Progenitor cell of endocrine pancreas (in vitro differentiated cells): ENCODE measurements around the gene BRINP3. TPM values are rescaled to one million over a fixed set of nuclear protein-coding genes. Genes with fewer than 3 reads are reported as not detected.
"Not testable (repeated sequence)": the region's sequence is repeated elsewhere in the genome, so short reads cannot be mapped to it uniquely, and the experiment has no call there.

Experiments
- DNase-seq: peaks from one replicate; pipeline ENCODE4 v3.0.0; 2021; ENCODE audit warnings: low spot score; ENCODE audit not compliant: unreplicated experiment
- H3K27ac Mint-ChIP-seq: 2 replicates; pipeline ENCODE4 v1.8.0; 2021; ENCODE audit warnings: mild to moderate bottlenecking, moderate library complexity, mixed read lengths
- H3K27me3 Mint-ChIP-seq: 2 replicates; pipeline ENCODE4 v1.8.0; 2021; ENCODE audit warnings: mixed read lengths
- H3K36me3 Mint-ChIP-seq: 2 replicates; pipeline ENCODE4 v1.8.0; 2022; ENCODE audit warnings: mixed read lengths; ENCODE audit not compliant: insufficient read depth
- H3K4me1 Mint-ChIP-seq: 2 replicates; pipeline ENCODE4 v1.8.0; 2021; ENCODE audit warnings: low read depth, mixed read lengths
- H3K4me3 Mint-ChIP-seq: 2 replicates; pipeline ENCODE4 v1.8.0; 2021; ENCODE audit warnings: low read depth, mild to moderate bottlenecking, moderate library complexity, mixed read lengths
- H3K9me3 Mint-ChIP-seq: 2 replicates; pipeline ENCODE4 v1.8.0; 2021; ENCODE audit warnings: low read depth, mixed read lengths
- CTCF ChIP-seq: fragments of 200-600 bp; sonication (generic); IDR thresholded peaks from one replicate; pipeline ENCODE4 v1.5.0; 2021; ENCODE audit warnings: antibody characterized with exemption, mild to moderate bottlenecking; ENCODE audit not compliant: unreplicated experiment
- long read RNA-seq: library from polyadenylated mRNA; unstranded; transcript quantifications from one replicate; pipeline ENCODE4 v2.0.0, GENCODE V29; 2020
- total RNA-seq: library from RNA; stranded (reverse); gene quantifications from 2 replicates; pipeline ENCODE4 v1.2.1, GENCODE V29; 2021

The BRINP3 gene
- total RNA-seq, result 0.11 TPM in 1 of 2 replicates, not detected in the other
- long read RNA-seq, result 0 reads

DNA sequence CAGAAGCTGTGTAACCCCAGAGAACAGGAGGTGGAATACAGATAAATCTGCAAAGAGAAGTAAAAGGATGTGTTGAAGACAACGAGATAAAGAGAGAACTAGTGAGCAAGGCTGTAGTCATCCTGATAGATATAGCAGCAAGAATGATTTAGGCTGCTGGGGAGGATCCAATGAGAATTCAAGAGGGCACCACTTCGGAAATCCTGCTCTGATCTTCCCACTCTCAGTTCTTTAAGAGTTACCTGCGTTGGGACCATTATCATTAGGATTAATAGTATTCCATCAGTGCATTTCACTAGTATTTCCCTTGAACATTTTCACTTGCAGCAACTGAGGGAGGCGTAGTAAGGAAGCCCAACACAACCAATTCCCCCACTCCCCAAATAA is at the start of gene BRINP3:
TSS of gene BRINP3 (minus strand) at position 103 of the 387 bp plus-strand sequence.
- no peak for DNase-seq
- H3K27ac Mint-ChIP-seq, result peak within 1 kb of the TSS; percentile 13
- no peak for TF ChIP-seq CTCF
- H3K27me3 Mint-ChIP-seq, result peaks cover 68% of the 10 kb centered on the region
- H3K9me3 Mint-ChIP-seq, result no peaks in the 10 kb centered on the region
- H3K4me1 Mint-ChIP-seq, result peaks cover 25% of the 10 kb centered on the region
- H3K4me3 Mint-ChIP-seq, result peak within 1 kb of the TSS; percentile 76
- H3K36me3 Mint-ChIP-seq, result no peaks in the 10 kb centered on the region

DNA sequence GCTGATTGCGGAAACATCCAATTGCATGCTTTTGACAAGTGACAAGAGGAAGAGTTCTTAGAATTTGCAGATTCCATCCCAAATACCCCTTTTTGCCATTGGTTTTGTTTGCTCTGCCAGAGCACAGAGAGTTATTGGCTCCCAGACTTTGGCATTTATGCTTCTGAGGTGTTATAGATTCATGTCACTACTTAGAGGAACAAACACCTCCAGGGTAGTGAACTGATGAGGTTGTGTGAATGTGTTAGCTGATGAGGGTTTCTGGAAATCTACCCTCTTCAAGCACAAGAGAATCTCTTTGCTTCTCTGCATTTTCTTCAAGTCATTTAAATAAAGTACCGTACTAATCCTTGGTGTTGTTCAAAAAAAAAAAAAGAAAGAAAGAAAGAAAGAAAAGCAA is 33.9 kb upstream of the BRINP3 start:
- Mint-ChIP-seq H3K4me1 (peaks cover 4% of the 10 kb centered on the region), H3K36me3 (no peaks in the 10 kb centered on the region), H3K9me3 (no peaks in the 10 kb centered on the region), H3K27ac (no peak overlapping the region), H3K4me3 (no peak overlapping the region), H3K27me3 (no peaks in the 10 kb centered on the region)
- DNase-seq, result no peak
- no peak for TF ChIP-seq CTCF

- no peak for DNase-seq
- no peak for TF ChIP-seq CTCF
- no peak overlapping the region for H3K27ac Mint-ChIP-seq
- peaks cover 6% of the 10 kb centered on the region for H3K9me3 Mint-ChIP-seq
- H3K36me3 Mint-ChIP-seq, result no peaks in the 10 kb centered on the region
- H3K4me3 Mint-ChIP-seq, result no peak overlapping the region
- H3K4me1 Mint-ChIP-seq, result peaks cover 4% of the 10 kb centered on the region
- no peaks in the 10 kb centered on the region for H3K27me3 Mint-ChIP-seq
Observed at GRCh38 chr1:190507357-190507756, 29.7 kb upstream of the BRINP3 start.

GRCh38 chr1:190504539-190504938 is 26.9 kb upstream of the BRINP3 start:
- not testable (repeated sequence) for H3K4me1 Mint-ChIP-seq, H3K27me3 Mint-ChIP-seq, H3K4me3 Mint-ChIP-seq, H3K27ac Mint-ChIP-seq, H3K9me3 Mint-ChIP-seq, DNase-seq, H3K36me3 Mint-ChIP-seq

DNA sequence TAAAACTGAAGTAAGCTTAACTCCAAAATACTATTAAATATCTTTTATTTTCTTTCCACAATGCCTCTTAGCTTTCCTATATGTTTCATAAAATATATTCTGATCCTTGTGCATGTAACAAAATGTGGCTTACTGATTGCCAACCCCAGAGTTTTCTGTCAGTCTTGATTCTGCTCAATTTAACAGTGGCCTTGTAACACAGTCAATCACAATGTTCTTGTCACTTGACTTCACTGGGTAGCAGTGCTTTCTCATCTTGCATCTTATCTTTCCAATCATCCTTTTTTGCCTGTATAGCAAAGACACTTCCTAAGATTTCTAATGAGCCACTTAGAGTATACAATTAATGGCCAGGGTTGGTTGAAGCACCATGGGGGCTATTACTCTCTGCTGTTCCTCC is 19.9 kb upstream of the BRINP3 start:
- H3K27me3 Mint-ChIP-seq, result no peaks in the 10 kb centered on the region
- no peak for DNase-seq
- no peaks in the 10 kb centered on the region for H3K4me1 Mint-ChIP-seq
- H3K9me3 Mint-ChIP-seq, result no peaks in the 10 kb centered on the region
- no peak overlapping the region for H3K4me3 Mint-ChIP-seq
- no peak for TF ChIP-seq CTCF
- no peak overlapping the region for H3K27ac Mint-ChIP-seq
- H3K36me3 Mint-ChIP-seq, result no peaks in the 10 kb centered on the region

DNA sequence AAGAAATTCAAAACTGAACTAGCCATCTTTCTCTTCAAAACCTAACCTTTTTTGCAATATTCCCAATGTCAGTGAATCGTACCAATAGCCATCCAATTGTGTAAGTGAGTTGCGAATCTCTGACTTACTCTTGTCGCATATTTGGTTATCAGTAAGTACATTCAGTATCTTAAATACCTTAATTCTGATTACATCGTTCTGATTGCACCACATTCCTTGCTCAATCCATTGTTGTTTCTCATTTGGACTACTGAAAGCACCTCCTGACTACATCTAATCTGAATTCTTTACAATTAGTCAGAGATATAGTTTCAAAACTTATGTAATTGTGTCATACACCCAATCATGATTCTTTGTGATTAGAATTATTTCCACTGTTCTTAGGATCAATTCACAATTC is 16.8 kb upstream of the BRINP3 start:
- H3K4me1 Mint-ChIP-seq, result no peaks in the 10 kb centered on the region
- DNase-seq, result no peak
- H3K27me3 Mint-ChIP-seq, result no peaks in the 10 kb centered on the region
- H3K27ac Mint-ChIP-seq, result no peak overlapping the region
- H3K9me3 Mint-ChIP-seq, result no peaks in the 10 kb centered on the region
- no peak for TF ChIP-seq CTCF
- no peaks in the 10 kb centered on the region for H3K36me3 Mint-ChIP-seq
- no peak overlapping the region for H3K4me3 Mint-ChIP-seq
